ENCODE data around the gene NCOA4. TPM values are rescaled to one million over a fixed set of nuclear protein-coding genes. Genes with fewer than 3 reads are reported as not detected.
"Not testable (repeated sequence)": the region's sequence is repeated elsewhere in the genome, so short reads cannot be mapped to it uniquely, and the experiment has no call there.

The NCOA4 gene
- total RNA-seq, 4 donors from 2014 or later, result 84.3 to 135 (median 113) TPM

DNA sequence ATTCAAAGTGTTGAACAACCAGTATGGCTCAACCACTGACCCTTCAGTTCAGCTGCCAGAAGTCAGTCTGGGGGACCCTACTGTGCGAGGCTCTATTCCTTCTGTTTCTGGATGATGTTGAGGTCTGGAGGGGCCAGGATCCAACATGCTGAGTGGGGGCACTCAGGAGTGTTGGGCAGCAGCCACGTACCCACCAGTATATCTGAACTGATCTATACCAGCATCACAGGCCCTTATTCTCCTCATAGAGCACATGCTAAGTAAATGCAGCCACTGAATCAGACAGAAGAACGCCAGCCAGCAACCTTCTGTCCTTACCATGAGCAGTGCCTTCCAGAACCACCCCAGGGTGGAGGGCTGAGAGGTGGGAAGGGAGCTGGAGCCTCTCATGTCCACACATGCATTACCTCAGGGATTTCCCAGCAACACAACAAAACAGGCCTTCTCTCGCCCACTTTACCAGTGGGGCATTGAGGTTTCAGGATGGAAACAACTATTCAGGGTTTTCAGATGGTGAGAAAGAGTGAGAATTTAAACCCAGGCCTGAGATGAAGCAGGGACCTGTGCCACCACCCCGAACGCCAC lies 22.5 kb upstream of the NCOA4 start:
- Histone ChIP-seq H3K4me3 (no peak overlapping the region), H3K9me3 (no peaks in the 10 kb centered on the region), H3K27me3 (no peaks in the 10 kb centered on the region), H3K4me1 (no peaks in the 10 kb centered on the region), H3K27ac (no peak overlapping the region), H3K36me3 (no peaks in the 10 kb centered on the region)
- TF ChIP-seq EP300 (IDR thresholded peaks at IDR 0.05), result no peak
- no peak for TF ChIP-seq POLR2A (IDR thresholded peaks at IDR 0.05)
- DNase-seq (ENCODE audit: low spot score in 2 of 2), result no peak
- 75 to 87% methylated on average over 6 of the region's 6 CpGs for WGBS, 2 donors

DNA sequence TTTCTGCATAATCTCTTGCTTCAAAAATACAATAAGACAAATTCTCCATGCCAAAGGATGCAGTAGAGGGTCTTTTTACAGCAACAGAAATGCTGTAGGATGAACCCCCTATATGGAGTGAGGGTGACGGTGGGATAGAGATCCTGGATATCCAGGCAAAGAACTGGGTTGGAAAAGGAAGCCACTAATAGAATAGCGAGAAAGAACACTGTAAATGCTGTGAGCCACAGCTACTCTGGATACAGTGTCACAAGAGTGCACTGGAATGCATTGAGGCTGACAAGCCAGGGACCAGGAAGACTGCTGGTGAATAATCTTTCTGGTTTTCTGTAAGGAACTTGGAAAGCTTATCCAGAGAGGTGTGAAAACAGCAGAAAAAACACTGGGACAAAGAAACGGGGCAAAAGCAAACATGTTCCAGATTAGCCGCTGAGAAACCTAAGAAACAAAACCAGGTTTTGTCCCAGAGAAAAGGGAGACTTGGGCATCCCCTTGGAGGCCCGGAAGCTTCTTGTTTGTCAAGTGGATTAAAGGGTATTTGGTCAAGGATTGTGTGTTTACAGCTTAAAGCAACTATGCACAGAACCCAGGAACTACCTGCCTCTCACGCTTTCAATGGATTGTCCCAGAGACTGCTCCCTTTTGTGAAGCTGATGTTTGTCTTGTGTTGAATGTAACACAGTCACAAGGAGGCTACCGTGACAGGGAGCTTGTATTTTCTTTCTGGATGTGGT lies 21.8 kb upstream of the NCOA4 start:
- Histone ChIP-seq H3K27ac (no peak overlapping the region), H3K27me3 (no peaks in the 10 kb centered on the region), H3K36me3 (no peaks in the 10 kb centered on the region), H3K4me3 (no peak overlapping the region), H3K9me3 (no peaks in the 10 kb centered on the region), H3K4me1 (no peaks in the 10 kb centered on the region)
- no peak for TF ChIP-seq EP300 (IDR thresholded peaks at IDR 0.05)
- TF ChIP-seq POLR2A (IDR thresholded peaks at IDR 0.05), result no peak
- TF ChIP-seq, protein P1, sequence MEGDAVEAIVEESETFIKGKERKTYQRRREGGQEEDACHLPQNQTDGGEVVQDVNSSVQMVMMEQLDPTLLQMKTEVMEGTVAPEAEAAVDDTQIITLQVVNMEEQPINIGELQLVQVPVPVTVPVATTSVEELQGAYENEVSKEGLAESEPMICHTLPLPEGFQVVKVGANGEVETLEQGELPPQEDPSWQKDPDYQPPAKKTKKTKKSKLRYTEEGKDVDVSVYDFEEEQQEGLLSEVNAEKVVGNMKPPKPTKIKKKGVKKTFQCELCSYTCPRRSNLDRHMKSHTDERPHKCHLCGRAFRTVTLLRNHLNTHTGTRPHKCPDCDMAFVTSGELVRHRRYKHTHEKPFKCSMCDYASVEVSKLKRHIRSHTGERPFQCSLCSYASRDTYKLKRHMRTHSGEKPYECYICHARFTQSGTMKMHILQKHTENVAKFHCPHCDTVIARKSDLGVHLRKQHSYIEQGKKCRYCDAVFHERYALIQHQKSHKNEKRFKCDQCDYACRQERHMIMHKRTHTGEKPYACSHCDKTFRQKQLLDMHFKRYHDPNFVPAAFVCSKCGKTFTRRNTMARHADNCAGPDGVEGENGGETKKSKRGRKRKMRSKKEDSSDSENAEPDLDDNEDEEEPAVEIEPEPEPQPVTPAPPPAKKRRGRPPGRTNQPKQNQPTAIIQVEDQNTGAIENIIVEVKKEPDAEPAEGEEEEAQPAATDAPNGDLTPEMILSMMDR (IDR thresholded peaks at IDR 0.05), result no peak
- WGBS, 2 donors, result 52 to 55% methylated on average over 7 of the region's 7 CpGs
- DNase-seq (ENCODE audit: low spot score in 2 of 2), result no peak

DNA sequence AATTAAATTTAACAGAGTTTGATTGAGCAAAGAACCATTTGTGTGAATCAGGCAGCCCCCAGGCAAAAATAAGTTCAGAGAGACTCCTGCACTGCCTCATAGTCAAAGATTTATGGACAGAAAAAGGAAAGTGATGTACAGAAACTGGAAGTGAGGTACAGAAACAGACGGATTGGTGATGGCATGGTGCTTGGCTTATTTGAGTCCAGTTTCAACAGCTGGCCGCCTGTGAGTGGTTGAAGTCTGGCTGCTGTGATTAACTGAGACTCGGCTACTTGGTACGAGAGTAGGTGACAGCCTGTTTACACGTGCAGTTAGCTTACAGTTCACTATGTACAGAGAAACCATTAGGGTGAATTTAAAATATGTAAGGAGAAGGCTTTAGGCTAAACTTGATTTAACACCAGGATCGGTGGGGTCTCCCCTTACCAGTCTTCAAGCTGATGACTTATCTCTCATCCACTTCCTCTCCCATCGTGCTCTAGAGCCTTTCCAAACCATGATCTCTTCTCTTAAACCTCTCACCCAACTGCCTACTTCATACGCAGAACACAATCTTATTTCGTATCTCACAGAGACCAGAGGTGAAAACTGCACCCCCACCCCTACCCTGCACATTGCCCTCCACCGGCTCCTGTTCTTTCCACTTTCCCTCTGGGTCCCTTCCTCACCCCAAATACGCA lies 20.7 kb upstream of the NCOA4 start:
- Histone ChIP-seq H3K9me3 (no peaks in the 10 kb centered on the region), H3K27ac (no peak overlapping the region), H3K36me3 (no peaks in the 10 kb centered on the region), H3K4me3 (no peak overlapping the region), H3K27me3 (no peaks in the 10 kb centered on the region), H3K4me1 (no peaks in the 10 kb centered on the region)
- TF ChIP-seq, protein P1 (IDR thresholded peaks at IDR 0.05), result no peak
- TF ChIP-seq POLR2A (IDR thresholded peaks at IDR 0.05), result no peak
- TF ChIP-seq EP300 (IDR thresholded peaks at IDR 0.05), result no peak
- WGBS, 2 donors, result 70% methylated on average over 11 of the region's 11 CpGs
- no peak for DNase-seq (ENCODE audit: low spot score in 2 of 2)

GRCh38 chr10:46049497-46049831 lies 19.0 kb upstream of the NCOA4 start:
- not testable (repeated sequence) for H3K36me3 ChIP-seq; H3K9me3 ChIP-seq; H3K4me3 ChIP-seq; H3K27me3 ChIP-seq; DNase-seq (ENCODE audit: low spot score in 2 of 2); H3K4me1 ChIP-seq; H3K27ac ChIP-seq
- WGBS, 2 donors, result 92 to 95% methylated on average over 11 of the region's 11 CpGs

- H3K27me3 ChIP-seq, result no peaks in the 10 kb centered on the region
- H3K27ac ChIP-seq, result no peak overlapping the region
- TF ChIP-seq POLR2A (IDR thresholded peaks at IDR 0.05) (no peak), EP300 (IDR thresholded peaks at IDR 0.05) (no peak)
- TF ChIP-seq, protein P1 (IDR thresholded peaks at IDR 0.05), result no peak
- DNase-seq (ENCODE audit: low spot score in 2 of 2), result no peak
- 36 to 62% methylated on average over 2 of the region's 2 CpGs for WGBS, 2 donors
- no peaks in the 10 kb centered on the region for H3K36me3 ChIP-seq
- no peaks in the 10 kb centered on the region for H3K9me3 ChIP-seq
- no peak overlapping the region for H3K4me3 ChIP-seq
- no peaks in the 10 kb centered on the region for H3K4me1 ChIP-seq
Observed at GRCh38 chr10:46048152-46048551, 17.7 kb upstream of the NCOA4 start.

- TF ChIP-seq, protein P1 (IDR thresholded peaks at IDR 0.05), result no peak
- TF ChIP-seq POLR2A (IDR thresholded peaks at IDR 0.05), result no peak
- Histone ChIP-seq H3K27me3 (no peaks in the 10 kb centered on the region), H3K4me1 (no peaks in the 10 kb centered on the region), H3K4me3 (no peak within 1 kb of the TSS), H3K36me3 (no peaks in the 10 kb centered on the region), H3K9me3 (no peaks in the 10 kb centered on the region), H3K27ac (no peak within 1 kb of the TSS)
- WGBS, 2 donors, result 88% methylated on average over 7 of the region's 7 CpGs
- DNase-seq (ENCODE audit: low spot score in 2 of 2), result no peak
Observed at GRCh38 chr10:46046261-46046660, 15.8 kb upstream of the NCOA4 start, which contains the start of gene MSMB. Gene MSMB, minus strand, starts transcription at chr10:46046269. Its CDS starts 32 bp downstream, at chr10:46046237.

Data from tibial nerve (tissue), 4 donors.